IPS-NIHi7 (cell line): ENCODE results near the gene CDK5RAP2.
A peak's percentile ranks its signal among the peaks of the same experiment; 100 is the strongest.
"Not testable (repeated sequence)": the region's sequence is repeated elsewhere in the genome, so short reads cannot be mapped to it uniquely, and the experiment has no call there.

Source experiments
- DNase-seq: peaks from one replicate; pipeline ENCODE4 v3.0.0; 2012; ENCODE audit warnings: mixed read lengths; ENCODE audit errors: extremely low spot score

The CDK5RAP2 gene

DNA sequence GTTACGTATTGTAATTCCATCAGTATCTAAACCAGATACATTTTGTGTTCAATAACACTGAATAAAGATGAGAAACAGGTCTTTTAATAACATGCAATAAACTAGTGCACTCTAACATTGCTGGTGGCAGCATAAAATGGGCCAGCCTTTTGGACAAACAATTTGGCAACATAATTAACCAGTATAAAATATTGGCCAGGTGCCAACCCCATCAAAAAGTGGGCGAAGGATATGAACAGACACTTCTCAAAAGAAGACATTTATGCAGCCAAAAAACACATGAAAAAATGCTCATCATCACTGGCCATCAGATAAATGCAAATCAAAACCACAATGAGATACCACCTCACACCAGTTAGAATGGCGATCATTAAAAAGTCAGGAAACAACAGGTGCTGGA, 64.5 kb downstream of the CDK5RAP2 start:
- DNase-seq, result not testable (repeated sequence)

DNA sequence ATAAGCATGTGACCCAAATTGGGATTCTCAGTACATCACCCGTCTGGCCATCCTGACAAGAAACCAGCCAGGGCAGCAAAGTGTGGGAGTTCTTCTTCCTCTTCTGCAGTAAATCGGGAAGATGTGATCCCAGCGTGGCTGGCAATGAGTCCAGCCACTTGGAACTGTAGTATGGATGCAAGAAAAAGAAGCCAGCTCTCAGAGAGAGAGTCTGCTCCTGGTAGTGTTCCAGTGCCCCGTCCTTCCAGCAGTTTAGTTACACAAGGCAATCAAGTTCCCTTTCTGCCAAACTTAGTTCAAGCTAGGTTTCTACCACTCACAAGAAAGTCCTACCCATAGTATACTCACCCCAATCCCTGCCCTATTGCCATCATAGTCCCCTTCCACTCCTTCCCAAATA, 65.6 kb downstream of the CDK5RAP2 start:
- no peak for DNase-seq

DNA sequence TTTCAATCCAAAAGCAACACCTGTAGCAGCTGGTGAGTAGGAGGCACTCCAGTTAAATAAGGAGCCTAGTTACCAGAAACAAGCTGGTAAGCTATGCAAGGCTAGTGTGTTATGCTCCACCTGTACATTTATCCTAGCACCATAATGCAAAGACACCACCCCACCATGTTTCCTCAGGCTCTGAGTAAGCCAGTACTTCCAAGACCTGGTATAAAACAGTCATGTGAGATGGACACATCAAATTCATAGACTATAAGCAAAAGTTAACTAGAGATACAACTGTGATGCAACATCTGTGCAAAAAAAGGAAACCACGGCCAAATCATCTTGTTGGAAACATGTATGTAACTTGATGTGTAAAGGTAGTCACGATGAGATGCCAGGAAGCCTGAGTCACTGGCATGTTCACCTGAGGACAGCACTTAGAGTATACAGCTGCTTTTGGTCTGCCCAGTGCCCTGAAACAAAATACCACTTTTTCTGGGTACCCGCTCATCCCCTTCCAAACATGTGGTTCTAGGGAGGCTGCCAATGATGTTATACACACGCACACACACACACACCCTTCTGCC, 66.1 kb downstream of the CDK5RAP2 start:
- no peak for DNase-seq

DNA sequence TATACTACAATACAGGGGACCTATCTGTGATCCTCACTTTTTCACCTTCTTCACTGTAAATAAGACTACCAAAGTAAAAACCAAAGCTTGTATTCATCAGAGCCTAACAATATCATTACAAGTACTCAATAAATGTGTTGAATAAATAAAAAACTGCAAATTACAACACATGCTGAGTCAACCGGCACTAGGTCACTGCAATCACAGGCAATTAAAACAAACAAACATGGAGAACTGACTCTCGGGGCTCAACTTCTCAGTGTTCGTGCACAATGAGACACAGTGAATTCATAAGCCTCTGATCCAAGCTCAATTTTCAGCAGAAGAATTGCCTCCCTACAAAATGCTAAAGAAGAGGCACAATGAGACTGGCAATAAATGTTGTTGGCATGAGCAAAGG, 69.2 kb downstream of the CDK5RAP2 start:
- no peak for DNase-seq

DNA sequence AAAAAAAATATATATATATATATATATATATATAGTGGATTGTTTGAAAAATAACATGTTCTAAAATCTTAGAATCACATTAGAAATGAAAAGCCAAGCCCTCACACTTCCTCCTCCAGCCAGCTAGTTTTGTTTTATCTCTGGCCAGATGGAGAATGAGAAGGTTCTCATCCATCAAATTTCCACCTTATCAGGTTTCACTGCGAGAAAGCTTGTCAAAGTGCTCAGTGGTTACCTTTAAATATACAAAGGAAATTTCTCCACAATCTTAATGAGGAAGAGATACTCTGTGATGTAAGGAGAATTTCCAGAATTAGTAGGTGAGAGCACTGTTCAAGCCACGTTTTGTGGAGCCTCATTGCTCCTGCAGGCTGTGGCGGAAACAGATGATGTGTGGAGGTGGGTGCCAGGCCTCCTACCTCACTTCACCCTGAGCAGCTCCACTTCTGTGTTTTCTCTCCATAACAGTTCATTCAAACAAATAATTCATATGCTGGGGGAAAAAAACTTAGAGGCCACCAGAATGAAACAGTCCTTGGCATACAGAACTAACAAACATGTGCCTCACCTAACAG, 71.9 kb downstream of the CDK5RAP2 start:
- no peak for DNase-seq

DNA sequence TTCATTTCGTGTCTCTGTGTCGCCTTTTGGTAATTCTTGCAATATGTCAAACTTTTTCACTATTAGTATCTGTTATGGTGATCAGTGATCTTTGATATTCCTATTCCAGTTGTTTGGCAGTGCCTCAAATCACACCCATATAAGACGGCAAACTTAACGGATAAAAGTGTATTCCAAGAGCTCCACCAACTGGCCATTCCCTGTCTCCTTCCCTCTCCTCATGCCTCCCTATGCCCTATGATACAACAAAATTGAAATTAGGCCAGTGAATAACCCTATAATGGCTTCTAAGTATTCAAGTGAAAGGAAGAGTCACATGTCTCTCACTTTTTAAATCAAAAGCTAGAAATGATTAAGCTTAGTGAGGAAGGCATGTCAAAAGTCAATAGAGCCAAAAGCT, 74.8 kb downstream of the CDK5RAP2 start:
- DNase-seq, result no peak

DNA sequence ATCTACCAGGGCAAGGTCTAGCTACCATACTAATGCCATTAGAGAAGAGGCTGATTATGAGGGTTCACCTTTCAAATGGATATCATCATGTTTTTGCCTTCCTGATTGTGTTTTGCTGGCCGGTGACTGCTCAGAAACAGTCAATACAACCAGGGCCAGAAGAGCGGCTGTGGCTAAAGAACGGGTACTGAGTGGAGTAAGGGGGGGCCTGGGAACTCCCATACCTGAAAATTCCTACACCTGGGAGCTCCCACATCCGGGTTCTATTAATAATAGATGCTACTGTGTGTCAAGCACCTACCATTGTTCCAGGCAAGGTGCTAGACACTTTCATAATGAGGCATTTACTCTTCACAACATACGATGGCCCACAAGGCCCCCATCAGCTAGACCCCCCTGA, 79.2 kb downstream of the CDK5RAP2 start:
- no peak for DNase-seq

DNA sequence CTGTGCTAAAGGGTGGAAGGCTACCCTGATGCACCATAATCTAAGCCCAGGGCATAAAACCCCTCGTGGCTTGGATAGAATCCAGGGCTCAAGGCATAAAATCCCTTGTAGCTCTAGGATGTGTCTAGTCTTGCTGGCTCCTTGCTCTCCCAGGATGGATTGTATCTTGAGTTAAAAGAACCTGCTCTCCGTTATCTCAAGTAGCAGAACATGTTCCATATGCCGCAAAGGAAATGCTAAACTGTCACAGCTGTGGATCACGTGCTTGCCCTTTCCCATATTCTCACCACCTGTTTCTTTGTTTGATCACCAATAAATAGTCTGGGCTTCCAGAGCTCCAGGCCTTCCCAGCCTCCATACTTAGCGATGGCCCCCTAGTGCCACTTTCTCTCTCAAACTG, 82.1 kb downstream of the CDK5RAP2 start:
- not testable (repeated sequence) for DNase-seq

DNA sequence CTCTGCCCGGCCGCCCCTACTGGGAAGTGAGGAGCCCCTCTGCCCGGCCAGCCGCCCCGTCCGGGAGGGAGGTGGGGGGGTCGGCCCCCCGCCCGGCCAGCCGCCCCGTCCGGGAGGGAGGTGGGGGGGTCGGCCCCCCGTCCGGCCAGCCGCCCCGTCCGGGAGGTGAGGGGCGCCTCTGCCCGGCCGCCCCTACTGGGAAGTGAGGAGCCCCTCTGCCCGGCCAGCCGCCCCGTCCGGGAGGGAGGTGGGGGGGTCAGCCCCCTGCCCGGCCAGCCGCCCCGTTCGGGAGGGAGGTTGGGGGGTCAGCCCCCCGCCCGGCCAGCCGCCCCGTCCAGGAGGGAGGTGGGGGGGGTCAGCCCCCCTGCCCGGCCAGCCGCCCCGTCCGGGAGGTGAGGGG, 83.5 kb downstream of the CDK5RAP2 start:
- DNase-seq, result not testable (repeated sequence)

DNA sequence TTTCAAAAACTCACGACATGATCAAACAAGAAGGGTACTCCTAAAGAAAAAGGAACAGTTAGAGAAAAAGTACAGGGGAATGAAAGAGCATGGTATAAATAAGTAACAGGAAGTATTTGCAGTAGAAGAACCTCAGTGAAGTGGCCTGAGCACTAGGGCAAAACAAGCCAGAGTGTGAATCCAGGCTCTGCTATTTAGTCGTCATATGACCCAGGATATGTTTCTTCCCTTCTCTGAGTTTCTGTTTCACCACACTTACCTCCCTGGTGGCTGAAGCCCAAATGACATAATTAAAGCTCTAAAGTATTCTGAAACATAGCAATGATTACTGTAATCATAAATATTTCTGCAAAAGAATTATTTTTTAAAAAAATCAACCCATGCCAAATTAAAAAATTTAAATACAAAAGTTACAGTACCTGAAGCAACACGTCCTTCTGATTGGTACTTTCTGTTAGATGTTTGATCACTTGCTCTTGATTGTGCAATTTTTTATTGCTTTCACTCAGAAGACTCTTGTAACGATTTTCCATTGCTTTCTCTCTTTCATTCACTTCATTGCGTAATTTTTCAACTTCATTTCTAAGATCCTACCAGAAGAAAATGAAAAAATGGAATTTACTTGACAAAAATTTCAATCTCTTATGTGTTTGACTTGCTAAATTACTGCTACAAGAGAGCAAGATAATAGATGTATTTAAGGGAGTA, 88.9 kb downstream of the CDK5RAP2 start:
- no peak for DNase-seq

DNA sequence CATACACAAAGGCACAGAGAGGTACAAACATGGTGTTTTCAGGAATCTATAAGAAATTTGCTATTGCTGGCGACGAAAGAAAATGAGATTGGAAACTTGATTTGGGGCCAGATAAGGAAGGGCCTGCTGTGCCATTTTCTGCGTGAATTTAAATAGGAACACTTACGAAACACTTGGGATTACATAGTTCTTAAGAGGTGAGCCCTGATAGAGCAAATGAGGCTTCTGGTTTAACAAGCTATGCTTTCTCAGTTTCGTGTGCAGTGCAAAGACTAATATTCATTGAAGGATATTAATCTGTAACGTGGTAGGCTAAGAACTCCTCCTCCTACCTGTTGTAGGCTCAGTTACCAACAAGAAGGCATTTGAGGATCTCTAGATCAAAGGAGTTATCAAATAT, 93.1 kb downstream of the CDK5RAP2 start:
- no peak for DNase-seq

DNA sequence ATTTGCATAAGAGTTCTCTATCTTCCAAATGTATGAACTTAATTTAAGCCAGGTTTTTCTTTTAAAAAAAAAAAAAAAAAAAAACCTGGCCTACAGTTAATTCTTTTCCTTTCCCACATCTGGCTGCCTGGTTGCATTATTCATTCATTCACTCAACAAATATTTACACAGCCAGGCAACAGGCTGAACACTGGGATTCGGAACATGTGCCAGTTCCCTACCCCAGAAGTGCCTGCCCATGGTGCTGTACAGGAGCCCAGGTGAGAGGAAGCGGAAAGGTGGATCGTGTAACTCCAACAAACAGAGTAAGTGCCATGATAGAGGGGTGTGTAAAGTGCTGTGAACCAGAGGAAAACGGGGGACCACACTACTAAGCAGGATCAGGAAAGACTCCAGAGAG, 93.6 kb downstream of the CDK5RAP2 start:
- DNase-seq, result no peak

DNA sequence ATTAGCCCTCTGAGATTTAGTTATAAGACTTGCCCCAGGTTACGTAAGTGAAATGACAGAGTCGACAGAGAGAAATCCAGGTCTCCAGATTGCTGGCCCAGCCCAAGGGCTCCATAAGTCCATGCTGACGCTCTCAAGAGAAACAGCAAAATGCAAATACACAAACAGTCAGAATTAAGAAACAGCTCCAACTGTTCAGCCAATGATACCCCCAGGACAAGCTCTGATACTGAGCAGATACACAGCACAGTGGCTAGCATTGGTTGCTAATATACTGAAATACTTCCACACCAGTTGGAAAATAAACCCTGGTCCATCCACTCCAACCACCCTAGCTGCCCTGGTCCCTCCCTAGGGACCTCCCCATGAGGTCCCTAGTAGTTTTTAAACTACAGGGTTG, 94.2 kb downstream of the CDK5RAP2 start:
- DNase-seq, result no peak

DNA sequence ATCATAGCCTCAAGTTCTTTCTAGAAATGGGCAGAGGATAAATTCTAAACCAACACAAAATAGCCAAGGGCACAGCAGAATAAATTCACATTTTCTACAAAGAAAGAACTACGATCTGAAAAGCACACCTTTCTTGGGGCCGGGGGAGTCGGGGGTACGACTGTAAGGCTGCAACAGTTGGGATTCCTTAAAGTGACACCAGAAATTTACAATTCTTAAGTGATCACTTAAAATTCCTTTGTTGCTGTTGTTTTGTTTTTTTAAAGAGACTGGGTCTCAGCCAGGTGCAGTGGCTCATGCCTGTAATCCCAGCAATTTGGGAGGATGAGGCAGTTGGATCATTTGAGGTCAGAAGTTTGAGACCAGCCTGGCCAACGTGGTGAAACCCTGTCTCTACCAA, 95.8 kb downstream of the CDK5RAP2 start:
- DNase-seq, result no peak

DNA sequence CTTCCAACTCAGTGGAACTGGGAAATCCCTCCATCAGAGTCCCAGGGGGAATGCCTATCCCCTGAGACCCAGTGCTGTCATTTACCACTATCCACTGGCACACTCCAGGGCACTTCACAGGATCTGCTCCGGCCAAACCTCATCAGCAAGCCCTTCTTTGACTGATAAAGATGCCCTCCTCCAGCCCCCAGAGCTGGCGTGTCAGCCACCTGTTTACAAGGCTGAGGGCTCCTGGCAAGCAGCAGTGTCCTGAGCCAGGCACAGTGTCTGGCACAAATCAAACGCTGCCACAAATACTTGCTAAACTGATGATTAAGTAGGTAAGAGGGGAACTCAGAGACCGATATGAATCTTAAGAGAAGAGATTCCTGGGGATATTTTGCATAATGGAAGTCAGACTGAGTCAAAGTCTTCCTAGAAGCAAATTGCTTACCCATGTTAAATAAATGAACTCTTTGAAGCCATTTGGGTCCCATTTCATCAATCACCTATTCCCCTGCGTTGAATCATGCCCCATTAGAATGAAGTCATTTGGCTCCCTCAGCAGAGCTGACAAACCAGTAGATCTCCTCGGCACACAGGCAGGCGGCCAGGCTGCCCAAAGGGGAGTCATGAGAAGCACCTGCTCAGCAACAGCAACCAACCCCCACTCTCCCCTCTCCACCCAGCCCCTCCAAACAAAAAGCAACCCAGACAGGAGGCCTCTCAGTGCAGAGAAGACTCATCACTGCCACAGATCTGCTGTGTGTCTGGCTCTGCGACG, 97.4 kb downstream of the CDK5RAP2 start:
- DNase-seq, result no peak

DNA sequence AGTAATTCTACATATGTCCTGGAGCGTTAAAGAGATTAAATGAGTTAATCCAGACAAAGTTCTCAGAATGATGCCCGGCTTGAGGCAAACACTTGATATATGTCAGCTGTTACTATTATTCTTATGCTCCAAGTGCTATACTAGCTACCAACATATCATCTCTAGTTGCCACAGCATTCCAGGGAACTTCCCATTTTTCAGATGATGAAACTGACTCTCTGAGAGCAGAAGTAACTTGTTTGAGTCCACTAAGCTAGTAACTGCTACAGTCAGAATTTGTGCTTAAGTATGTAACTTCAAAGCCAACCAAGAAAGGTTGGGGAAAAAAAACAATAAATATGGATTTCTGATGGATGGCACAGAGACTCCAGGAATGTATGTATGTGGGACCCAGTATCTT, 98.1 kb downstream of the CDK5RAP2 start:
- no peak for DNase-seq

DNA sequence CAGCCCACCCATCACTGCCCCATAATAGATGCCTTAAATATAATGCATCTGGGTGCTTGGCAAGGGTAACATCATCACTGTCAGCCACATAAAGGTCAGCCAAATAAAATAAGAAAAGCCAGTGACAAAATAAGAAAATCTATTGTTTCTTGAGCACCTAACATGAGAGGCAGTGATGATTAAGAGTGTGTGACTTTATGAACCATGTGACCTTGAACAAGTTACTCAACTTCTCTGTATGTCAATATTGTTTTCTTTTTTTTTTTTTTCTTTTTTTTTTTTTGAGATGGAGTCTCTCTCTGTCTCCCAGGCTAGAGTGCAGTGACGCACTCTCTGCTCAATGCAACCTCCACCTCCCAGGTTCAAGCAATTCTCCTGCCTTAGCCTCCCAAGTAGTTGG, 98.7 kb downstream of the CDK5RAP2 start:
- no peak for DNase-seq

DNA sequence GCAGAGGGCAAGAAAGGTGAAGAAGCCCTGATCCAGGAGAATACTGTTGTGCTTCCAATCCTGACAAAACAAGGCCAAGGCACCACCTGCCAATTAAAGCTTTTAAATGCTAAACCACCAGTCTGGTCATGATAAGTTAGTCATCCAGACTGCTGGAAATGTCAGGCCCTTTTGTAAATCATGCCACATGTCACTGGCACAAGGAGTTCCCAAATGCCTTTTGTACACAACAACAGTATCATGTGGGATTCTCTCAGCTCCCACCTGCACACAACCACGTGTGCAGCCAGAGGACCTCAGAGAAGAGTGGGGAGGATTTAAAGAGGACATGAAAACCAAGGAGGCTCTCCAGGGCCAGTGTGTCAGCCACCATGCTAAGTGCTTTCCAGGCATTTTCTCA, 99.3 kb downstream of the CDK5RAP2 start:
- no peak for DNase-seq

DNA sequence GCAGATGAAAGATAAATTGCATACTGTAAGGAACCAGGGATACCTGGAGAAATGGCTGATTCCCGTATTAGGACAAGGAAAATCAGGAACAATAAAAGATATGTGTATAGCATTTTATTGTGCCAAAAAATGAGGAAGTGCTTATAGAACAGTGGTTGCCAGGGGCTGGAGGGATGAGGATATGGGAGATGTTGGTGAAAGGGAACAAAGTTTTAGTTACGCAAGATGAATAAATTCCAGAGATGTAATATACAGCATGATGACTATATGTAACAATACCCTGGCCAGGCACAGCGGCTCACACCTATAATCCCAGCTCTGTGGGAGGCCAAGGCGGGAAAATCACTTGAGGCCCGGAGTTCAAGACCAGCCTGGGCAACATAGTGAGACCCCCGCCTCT, 101.8 kb downstream of the CDK5RAP2 start:
- DNase-seq, result no peak

DNA sequence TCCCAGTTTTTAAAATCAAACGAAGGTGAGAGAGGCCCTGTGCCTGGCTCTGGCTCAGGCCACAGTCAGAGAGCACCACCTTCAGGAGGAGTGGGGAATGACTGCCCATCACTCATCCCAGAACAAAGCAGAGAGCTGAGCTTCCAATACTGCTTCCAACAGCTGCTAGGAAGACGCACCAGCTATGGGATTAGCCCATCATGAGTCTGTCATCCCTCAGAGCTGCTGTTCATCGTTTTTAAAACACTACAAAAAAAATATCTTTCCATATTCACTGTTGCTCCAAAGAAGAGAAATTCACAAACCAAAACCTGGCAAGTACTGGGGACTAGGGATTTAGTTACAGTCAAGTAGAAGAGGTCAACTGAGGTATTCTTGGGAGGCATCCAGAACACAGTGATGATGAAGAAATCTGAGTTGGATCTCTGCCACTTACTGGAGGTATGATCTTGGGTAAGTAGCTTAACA, 102.4 kb downstream of the CDK5RAP2 start:
- peak; percentile 81 for DNase-seq

DNA sequence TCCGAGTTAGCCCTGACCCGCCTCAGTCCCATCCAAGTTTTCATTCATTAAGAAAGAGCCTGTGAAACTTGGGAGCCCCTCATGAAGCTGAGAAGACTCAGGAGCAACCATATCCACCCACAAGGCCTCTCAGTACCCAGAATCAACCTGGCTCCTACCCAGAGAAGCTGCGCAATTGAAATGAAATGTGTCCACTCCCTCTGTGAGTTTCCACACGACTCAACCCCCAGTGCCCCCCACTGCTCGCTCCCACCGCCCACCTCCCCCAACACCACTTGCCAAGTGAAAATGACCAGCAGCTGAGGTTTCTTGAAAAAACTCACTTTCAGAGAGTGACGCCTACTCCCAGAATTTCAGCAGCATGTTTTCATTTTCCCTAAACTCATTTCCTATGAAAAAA, 104.6 kb downstream of the CDK5RAP2 start:
- DNase-seq, result no peak

DNA sequence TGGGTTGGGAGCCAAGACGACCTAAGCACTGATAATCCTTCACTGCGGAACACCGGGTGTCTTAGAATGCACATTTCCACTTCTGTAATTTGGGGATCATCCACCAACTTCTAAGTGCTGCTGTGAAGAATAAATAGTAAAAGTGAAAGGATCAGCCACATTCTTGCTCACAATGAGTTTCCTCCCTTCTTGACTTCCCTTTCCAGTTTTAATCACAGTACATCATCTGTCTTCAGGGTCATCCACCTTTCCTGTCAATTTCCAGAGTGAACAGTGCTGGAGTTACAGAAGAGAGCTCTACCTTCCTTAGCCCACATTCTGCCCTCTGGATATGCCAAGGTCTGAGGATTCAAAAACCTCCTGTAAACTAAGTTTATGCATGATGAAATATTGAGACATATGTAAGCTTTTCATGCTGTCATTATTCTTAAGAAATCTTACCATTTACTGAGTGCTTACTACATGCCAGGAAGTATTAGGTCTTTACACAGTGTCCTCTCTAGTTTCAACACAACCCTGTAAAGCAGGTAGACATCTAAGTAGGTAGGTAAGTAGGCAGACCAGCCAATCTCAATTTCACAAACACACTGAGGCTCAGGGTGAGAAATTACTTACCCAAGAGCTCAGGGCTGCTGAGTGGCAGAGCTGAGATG, 105.2 kb downstream of the CDK5RAP2 start:
- no peak for DNase-seq
